ENCODE measurements around the gene MYLIP. TPM values are rescaled to one million over a fixed set of nuclear protein-coding genes. Genes with fewer than 3 reads are reported as not detected.

The MYLIP gene
- total and polyA plus RNA-seq, 2 experiments from 2014 or later, result 26.7 to 33.8 TPM

DNA sequence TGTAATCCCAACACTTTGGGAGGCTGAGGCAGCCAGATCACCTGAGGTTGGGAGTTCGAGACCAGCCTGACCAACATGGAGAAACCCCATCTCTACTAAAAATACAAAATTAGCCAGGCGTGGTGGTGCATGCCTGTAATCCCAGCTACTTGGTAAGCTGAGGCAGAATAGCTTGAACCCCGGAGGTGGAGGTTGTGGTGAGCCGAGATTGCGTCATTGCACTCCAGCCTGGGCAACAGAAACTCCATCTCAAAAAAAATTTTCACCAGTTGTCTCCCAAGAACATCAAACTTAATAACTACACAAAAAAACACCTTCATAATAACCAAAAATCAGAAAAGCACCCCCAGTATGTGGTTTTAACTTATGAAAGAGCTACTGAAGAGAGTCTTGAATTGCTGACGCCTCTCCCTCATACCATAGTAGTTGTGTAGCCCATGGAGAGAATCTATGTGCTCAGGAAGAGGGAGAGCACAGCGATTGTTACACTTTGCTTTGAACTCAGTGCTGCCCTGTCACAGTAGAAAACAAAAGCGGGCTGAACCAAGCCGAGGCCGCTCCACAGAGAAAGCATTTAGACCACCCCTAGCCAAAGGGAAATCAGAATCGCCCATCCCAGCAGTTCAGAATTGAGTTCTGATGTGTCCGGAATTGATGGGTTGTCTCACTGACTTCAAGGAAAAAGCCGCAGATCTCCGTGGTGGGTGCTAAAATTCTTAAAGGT is 67.5 kb downstream of the MYLIP start (continued):
- TF ChIP-seq ZNF462 (CRISPR knock-in tag; IDR thresholded peaks at IDR 0.05), result no peak
- no peak for TF ChIP-seq POLR2AphosphoS5 (IDR thresholded peaks at IDR 0.05; ENCODE audit: low read depth)
- TF ChIP-seq NANOG (IDR thresholded peaks at IDR 0.05; ENCODE audit: borderline replicate concordance), result no peak
- TF ChIP-seq, protein P1, sequence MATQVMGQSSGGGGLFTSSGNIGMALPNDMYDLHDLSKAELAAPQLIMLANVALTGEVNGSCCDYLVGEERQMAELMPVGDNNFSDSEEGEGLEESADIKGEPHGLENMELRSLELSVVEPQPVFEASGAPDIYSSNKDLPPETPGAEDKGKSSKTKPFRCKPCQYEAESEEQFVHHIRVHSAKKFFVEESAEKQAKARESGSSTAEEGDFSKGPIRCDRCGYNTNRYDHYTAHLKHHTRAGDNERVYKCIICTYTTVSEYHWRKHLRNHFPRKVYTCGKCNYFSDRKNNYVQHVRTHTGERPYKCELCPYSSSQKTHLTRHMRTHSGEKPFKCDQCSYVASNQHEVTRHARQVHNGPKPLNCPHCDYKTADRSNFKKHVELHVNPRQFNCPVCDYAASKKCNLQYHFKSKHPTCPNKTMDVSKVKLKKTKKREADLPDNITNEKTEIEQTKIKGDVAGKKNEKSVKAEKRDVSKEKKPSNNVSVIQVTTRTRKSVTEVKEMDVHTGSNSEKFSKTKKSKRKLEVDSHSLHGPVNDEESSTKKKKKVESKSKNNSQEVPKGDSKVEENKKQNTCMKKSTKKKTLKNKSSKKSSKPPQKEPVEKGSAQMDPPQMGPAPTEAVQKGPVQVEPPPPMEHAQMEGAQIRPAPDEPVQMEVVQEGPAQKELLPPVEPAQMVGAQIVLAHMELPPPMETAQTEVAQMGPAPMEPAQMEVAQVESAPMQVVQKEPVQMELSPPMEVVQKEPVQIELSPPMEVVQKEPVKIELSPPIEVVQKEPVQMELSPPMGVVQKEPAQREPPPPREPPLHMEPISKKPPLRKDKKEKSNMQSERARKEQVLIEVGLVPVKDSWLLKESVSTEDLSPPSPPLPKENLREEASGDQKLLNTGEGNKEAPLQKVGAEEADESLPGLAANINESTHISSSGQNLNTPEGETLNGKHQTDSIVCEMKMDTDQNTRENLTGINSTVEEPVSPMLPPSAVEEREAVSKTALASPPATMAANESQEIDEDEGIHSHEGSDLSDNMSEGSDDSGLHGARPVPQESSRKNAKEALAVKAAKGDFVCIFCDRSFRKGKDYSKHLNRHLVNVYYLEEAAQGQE (IDR thresholded peaks at IDR 0.05; ENCODE audit: unreplicated experiment), result no peak
